GDM1 (cell line): ENCODE measurements around the gene UTP18.
"Not testable (repeated sequence)": the region's sequence is repeated elsewhere in the genome, so short reads cannot be mapped to it uniquely, and the experiment has no call there.

Source experiments
- DNase-seq: peaks from one replicate; lab custom pipeline; 2025; lab: John Stamatoyannopoulos, UW

UTP18 gene

DNA sequence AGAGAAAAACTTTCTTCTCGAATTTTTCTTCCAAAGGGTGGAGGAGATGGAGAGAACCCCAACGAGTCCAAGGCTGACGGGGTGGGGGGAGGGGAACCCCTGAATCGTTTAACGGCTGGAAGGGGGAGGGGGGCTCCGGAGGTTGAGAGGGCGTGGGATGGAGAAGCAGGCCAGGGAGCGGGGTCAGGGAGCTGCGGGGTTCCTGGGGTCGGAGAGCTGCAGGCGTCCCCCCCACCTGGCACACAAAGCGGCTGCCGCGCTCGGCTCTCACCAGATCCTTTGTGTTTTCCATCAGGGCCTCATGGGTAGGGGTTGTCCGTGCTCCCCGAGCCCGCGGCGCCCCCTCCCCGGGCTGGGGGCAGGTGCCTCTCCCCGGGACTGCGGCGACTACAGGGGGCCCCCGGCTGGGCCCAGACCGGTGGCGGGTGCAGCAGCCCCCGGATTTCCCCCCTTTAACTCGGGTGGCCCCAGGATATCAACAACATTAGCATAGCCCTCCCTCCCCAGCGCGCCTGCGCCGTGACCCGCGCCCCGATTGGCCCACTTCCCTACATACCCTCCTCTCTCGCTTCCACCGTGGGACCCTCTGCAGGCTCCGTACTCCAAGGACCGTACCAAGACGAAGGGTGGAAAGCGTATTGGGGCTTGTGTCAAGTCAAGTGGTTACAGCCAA is 646 bp upstream of the UTP18 start, which contains the start of gene MBTD1:
MBTD1 (minus strand) TSS at position 486 of the 673 bp plus-strand sequence. CDS start 34,888 bp downstream, outside the sequence.
- DNase-seq: peak; percentile 94

DNA sequence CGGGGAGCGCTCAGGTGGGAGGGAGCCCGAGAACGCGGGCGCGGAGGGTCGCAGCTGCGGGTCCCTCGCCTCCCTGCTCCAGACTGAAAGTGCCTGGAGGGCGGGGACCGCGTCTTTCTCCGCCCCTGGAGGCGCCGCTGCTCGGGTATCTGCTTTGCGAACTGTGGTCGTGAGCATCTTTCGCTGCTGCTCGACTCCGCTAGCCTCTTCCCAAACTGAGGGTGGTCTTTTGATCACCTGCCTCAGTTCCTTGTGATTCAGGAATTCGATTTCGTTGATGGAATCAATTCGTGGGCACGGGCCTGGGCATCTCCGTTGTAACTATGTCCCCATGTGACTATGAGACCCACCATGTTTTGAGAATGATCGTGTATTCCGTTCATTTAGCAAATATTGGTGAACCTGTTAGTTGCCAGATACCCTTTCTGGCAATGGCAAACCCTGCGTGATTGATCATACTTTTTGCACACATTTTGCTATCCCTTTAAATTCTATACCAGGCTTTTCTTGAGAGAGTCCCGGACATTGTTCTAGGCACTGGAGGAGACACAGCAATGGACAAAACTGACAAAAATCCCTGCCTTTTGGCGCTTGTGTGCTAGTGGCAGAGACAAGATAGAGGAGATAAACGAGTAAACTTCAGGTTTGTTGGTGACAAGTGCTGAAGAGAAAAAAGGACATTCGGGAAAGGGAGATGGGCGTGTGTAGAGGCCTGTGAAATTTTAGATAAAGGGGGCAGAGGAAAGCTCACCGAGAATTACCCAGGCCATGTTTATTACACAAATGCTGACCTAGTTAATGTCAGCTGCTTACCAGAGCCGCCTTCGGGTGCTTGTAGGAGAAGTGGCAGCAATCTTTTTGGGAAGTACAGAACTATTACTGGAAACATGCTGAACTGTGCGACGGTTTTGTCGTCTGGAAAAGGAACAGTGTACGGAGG is 948 bp downstream of the UTP18 start:
- no peak for DNase-seq

DNA sequence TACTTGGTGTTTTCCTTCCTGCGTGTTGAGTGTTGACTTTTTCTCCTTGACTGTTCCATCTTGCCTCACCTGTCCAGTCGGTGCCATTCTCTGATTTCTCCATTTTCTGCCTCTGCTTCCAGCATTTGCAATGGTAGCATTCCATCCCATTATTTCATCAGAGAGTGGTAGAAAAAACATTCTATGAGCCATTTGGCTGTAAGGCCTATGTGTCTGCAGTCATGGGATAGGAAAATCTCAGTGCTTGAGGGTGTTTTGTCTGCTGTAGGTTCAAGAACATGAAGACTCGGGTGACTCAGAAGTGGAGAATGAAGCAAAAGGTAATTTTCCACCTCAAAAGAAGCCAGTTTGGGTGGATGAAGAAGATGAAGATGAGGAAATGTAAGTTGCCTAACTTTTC is 2.7 kb downstream of the UTP18 start:
- DNase-seq: no peak

DNA sequence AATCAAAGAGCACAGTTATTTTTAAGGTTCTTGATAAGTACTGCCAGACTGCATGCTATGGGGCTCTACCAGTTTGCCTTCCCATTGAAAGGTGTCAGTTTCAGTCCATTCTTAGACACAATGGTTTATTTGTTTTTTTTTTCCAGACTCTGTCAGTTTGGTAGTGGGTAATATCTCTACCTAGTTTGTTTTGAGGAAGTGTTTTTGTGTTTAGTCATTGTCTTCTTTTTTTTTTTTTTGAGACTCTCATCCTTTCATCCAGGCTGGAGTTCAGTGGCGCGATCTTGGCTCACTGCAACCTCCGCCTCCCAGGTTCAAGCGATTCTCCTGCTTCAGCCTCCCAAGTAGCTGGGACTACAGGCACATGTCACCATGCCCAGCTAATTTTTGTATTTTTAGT is 4.1 kb downstream of the UTP18 start:
- DNase-seq: not testable (repeated sequence)

DNA sequence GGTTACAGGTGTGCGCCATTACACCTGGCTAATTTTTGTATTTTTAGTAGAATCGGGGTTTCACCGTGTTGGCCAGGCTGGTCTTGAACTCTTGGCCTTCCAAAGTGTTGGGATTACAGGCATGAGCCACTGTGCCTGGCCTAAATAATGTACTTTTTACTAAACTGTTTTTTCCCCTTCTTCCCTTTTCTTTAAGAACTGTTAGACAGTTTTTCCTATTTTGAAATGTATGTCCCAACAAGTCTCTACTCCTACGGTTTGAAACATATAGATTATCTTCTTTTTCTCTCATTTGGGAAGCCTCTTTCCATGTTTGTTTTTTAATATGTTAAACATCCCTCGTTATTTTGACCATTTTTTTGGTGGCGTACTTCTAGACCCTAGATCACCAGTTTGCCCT is 9.6 kb downstream of the UTP18 start:
- DNase-seq: no peak

DNA sequence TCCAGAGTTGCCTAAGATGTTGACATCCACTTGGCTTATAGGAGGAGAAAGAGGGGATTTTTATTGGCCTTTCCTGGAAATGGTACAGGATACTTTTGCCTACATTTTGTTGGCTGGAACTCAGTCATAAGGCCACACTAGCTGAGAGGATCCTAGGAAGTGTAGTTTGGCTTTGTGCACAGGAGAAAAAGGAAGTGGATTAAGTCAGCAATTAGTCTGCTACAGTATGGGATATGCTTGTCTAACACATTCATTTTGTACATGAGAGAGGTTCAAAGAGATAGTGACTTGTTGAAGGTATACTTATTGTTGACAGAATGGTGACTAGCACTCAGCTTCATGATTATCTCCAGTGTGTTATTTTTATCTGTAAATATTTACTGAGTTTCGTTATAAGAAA is 10.3 kb downstream of the UTP18 start:
- no peak for DNase-seq

DNA sequence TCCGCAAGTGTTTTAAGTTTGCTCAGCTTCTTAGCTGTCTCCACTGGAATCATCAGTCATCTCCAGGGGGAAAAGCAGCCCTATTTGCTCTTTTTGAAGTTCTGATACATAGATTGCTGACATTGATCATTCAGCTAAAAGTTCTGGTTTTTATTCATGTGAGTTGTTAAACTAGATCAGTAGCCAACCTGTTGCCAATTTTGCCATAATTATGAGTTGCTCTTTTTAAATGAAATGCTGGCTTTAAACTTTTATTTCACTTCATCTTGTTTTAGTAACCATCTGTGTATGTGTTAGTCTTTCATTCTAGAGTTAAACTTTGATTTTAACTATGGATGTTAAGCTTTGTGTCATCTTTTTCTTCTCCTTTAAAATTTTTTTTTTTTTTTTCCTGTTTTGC is 12.5 kb downstream of the UTP18 start:
- DNase-seq: no peak

DNA sequence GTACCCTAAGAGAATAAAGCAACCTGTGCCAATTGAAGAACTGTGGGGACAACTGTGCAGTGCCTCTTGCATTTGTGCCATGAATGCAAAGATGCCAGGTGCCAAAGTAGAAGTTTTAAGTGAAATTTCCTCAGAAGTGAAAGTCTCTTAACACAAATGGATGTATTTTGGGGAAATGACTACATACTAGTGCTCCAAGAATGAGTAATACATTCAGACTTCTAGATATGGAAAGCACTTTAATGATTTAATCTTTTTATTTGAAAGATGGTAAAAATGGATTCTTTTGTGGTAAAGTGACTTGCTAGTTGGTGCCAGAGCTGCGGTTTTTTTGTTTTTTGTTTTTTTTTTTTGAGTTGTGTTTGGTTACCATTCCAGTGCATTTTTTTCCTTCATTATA is 15.0 kb downstream of the UTP18 start:
- DNase-seq: no peak

DNA sequence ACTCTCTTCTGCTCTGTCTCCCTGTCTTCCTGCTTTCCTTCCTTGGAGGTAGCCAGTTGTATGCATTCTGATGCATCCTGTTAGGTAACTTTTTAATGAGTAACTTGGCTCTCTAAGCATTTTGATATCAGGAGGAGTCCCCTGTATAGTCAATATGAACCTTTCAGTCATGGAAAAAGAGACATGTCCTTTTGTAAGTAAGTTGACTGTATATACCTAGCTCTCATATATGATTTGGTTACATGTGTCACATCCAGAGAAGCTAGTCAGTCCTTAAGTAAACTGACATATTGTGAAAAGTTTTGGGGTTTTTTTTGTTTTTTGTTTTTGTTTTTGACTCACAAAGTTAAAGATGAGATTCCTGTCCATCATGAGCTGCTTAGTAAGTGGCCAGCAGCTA is 18.8 kb downstream of the UTP18 start:
- no peak for DNase-seq

DNA sequence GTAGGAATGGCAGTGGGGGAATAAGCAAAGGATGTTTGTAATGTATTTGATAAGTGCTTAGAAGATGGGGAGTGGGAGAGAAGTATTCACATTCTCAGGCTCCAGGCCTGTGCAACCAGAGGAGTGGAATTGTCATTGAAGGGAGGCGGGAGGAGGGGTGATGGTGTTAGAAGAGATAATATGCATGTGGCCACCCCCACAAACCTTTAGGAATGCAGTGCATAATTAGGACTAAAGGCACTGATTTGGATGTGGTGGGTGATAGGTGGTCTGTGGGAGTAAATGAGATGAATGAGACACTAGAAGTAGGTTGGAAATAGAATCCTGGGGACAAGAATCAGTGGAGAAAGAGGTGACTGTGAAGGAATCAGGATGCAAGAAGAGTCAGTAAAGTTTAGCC is 27.1 kb downstream of the UTP18 start:
- DNase-seq: no peak

DNA sequence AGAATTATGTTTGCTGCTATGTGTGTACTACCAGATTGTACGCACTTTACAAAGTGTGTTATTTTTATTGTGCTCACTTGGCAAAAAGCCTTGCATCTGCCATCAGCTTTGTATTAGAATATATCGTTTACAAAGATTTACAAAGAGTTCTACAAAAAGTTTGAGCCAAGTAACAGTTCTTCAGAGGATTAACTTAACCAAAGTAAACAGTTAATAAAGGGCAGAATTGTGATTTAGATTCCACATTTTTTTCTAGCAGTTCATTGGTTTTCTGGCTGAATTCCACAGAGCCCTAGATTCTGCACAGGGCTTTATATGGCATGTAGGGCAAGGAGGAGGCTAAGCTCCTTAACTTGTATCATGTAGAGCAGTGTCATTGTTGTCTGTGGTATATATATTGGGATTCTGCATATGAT is 29.4 kb downstream of the UTP18 start:
- DNase-seq: no peak

DNA sequence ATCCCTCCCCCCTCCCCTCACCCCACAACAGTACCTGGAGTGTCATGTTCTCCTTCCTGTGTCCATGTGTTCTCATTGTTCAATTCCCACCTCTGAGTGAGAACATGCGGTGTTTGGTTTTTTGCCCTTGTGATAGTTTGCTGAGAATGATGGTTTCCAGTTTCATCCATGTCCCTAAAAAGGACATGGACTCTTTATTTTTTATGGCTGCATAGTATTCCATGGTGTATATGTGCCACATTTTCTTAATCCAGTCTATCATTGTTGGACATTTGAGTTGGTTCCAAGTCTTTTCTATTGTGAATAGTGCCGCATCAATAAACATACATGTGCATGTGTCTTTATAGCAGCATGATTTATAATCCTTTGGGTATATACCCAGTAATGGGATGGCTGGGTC is 34.0 kb downstream of the UTP18 start:
- not testable (repeated sequence) for DNase-seq

DNA sequence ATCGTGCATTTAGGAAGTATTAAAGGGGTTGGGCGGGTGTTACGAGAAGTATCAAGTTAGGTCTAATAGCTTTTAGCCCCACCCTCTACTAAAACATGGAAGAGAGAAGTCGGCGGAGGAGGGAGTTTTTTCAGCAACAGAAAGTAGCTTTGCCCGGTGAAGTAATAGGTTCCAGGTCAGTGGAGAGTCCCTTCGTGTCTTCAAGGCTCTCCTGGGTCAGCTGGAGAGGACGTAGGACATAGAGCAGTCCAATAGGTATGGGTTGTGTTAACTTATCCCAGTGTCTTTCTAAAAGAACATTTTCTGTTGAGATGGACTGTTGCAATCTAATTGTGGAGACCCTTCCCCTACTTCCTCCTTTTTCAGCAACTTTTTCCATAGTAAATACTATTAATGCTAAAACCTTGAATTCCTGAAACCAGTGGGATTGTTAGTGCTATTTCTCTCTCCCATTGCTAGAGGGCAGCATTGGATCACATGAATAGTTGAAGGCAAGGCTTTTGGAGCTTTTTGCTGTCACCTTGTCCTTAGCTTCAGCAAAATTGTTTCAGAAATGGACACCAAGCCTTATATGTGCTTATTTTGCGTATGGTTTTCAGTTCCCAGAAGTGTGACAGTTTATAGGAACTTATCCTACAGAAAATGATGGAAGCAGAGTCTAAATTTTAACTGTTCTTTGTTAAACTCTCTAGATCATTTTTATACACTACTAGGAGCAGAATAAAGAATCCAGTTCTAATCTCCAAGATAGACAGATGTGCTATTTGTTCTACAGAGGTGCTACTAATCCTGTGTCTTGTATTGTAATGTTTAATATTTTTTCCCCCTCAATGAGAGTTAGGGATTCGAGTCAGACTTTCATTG is 38.4 kb downstream of the UTP18 start:
- no peak for DNase-seq

DNA sequence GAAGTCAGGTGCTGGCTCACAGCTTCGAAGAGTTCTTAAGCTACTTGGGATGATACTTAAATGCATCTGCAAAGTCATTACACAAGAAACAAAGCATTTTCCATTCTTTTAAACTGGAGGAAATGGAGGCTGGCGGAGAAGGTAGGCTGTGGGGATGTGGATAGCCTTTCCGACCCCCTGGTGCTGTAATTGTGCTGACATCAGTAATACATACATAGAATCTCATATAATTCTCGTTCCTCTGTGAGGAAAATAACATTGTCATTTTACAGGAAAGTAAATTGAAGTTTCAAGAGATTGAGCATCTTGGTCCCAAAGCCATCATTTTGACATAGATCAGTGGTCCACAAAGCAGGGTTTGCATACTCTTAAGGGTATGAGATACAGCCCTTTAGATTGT is 39.5 kb downstream of the UTP18 start:
- no peak for DNase-seq

DNA sequence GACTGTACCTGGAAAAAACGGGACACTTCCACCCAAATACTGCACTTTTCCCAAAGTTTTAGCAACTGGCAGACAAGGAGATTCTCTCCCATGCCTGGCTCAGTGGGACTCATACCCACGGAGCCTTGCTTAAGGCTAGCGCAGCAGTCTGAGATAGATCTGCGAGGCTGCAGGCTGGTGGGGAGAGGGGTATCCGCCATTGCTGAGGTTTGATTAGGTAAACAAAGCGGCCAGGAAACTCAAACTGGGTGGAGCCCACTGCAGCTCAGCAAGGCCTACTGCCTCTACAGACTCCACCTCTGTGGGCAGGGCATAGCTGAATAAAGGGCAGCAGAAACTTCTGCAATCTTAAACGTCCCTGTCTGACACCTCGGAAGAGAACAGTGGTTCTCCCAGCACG is 44.8 kb downstream of the UTP18 start:
- no peak for DNase-seq

DNA sequence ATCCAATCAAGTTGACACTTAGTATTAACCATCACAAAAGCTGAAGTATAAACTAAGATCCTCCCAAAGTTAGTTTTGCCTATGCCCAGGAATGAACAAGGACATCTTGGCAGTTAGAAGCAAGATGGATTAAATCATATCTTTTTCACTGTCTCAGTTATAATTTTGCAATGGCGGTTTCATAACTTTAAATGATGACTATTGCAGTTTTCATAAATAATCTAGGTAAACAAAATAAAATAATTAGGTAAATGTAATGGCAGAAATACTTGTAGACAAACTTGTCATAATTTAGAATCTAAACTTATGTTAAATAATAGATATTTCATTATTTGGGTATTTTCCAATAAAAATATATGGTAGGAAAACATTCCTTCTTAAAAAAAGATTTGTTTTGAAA is 51.7 kb downstream of the UTP18 start:
- not testable (repeated sequence) for DNase-seq

DNA sequence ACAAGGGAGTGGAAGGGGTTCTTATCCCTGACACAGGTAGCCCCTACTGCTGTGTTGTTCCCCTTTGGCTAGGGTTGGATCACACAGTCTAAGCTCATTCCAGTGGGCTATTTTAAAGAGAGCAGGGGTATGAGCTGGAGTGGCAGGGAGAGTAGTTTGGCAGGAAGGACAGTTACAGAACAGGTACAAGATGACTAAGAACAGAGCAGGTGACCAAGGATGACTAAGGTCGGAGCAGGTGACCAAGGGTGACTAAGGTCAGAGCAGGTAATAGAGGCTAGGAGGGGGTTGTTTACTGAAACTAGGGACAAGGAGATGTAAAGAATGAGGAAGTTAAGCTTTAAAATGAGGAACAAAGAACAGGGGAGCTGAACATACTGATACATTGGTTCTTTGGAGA is 58.8 kb downstream of the UTP18 start:
- no peak for DNase-seq

DNA sequence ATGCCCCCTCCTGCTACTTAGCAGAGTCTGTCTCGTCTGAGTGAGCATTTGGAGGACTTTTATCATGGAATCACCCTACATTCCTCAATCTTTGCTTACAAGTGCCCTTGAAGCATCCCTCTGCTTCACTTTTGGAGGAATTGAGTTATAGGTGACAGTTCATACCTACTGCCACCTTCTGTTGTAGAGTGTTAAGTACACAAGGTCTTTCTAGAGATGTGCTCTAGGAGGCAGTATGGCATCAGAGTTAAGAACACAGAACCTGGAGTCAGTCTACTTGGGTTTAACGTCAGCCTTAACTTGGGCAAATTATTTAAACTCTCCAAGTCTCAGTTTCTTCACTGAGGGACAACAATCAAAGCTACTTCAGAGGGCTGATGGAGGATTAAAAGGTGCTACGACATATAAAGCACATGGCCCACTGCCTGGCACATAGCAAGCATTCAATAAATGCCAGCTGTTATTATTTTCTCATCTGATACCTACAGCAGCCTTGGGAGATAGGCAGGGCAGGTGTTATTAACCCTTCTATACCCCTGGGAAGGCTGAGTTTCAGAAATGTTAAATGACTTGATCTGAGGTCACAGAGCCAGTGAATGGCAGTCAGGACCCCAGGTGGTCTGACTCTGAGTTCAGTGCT is 62.2 kb downstream of the UTP18 start:
- DNase-seq: no peak

DNA sequence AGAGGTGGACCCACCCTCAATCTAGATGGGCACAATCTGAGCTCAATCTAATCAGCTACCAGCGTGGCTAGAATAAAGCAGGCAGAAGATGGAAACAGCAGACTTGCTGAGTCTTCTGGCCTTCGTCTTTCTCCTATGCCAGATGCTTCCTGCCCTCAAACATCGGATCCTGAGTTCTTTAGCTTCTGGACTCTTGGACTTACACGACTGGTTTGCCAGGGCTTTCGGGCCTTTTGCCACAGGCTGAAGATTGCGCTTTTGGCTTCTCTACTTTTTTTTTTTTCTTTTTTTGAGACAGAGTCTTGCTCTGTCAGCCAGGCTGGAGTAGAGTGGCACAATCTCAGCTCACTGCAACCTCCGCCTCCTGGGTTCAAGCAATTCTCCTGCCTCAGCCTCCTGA is 65.1 kb downstream of the UTP18 start:
- no peak for DNase-seq

DNA sequence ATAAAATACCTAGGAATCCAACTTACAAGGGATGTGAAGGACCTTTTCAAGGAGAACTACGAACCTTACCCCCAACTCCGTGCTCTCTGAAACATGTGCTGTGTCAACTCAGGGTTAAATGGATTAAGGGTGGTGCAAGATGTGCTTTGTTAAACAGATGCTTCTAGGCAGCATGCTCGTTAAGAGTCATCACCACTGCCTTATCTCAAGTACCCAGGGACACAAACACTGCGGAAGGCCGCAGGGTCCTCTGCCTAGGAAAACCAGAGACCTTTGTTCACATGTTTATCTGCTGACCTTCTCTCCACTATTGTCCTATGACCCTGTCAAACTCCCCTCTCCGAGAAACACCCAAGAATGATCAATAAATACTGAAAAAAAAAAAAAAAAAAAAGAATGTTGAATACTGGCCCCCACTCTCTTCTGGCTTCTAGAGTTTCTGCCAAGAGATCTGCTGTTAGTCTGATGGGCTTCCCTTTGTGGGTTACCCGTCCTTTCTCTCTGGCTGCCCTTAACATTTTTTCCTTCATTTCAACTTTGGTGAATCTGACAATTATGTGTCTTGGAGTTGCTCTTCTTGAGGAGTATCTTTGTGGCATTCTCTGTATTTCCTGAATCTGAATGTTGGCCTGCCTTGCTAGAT is 70.6 kb downstream of the UTP18 start:
- DNase-seq: not testable (repeated sequence)

DNA sequence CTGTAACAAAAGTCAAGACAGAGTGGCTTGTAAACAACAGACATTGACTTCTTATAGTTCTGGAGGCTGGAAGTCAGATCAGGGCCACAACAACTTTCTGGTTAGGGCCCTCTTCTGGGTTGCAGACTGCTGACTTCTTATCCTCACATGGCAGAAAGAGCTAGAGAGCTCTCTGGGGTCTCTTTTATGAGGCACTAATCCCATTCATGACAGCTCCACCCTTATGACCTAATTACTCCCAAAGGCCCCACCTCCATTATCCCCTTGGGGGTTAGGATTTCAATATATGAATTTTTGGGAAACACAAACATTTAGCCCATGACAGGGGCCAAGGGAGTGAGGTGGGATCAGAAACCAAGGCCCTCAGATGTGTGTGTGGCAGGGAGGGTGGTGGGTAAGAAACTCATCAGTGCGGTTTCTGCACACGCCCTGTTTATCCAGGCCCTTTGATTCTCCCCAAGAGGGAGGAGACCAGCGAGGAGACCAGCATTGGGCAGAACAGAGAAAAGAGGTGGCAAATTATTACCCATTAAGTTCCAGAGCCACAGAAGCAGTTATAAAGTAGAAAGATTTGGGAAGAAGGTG is 74.8 kb downstream of the UTP18 start:
- DNase-seq: no peak
